ENCODE data around the gene WIPF2. TPM values are rescaled to one million over a fixed set of nuclear protein-coding genes. Genes with fewer than 3 reads are reported as not detected.

The WIPF2 gene
- total and polyA plus RNA-seq, 2 experiments from 2014 or later: 10.3 to 23.8 TPM

DNA sequence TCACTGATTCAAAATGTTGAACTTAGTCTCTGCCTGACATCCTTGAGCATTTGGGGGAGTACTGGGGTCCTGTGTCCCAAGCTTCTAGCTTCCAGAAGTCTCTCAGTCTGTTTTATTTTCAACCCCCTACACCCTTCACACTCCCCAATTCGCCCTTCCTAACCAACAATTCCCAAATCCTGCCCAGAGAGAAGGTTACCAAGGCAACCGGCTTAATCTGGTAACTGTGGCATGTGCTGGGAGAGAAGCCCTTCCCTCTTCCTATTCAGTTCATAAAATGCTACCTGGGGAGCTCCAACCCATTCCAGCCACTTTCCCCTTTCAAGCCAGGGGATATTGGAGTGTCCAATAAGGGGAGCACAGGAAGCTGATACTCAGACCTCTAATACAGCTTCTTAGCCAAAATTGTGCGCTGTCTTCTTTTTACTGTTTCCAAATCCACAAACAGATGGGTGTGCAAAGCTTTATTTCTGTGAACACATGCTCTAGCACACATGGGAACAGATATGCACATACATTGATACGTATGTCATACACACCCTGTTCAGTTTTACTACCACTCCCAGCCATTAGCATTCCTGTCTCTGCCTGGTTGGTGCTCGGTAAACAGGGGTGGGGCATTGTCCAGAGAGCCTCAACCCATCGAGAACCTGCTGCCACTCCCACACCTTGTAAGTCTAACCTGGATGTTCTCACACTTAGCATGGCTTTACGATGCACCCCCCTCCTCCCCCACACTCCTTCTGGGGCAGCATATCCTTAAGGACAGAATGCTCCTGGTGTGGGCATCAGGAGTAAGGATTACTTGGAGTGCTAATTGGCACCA is 43.0 kb upstream of the WIPF2 start:
- DNase-seq (ENCODE audit: low spot score): peak; percentile 78
- Histone ChIP-seq H3K4me1 (ENCODE audit: insufficient read depth) (peaks cover 16% of the 10 kb centered on the region), H3K4me2 (peak overlapping the region; percentile 97), H2AFZ (no peak overlapping the region), H3K4me3 (no peak overlapping the region), H3K36me3 (replicated peaks; ENCODE audit: insufficient read depth, low read depth) (no peaks in the 10 kb centered on the region), H3K27ac (peak overlapping the region; percentile 93), H4K20me1 (ENCODE audit: insufficient read depth, poor library complexity, severe bottlenecking) (no peaks in the 10 kb centered on the region), H3K9me2 (replicated peaks; ENCODE audit: insufficient read depth) (no peaks in the 10 kb centered on the region), H3K27me3 (no peaks in the 10 kb centered on the region), H3K79me2 (no peaks in the 10 kb centered on the region), H3K9me3 (ENCODE audit: low read depth) (no peaks in the 10 kb centered on the region)
- TF ChIP-seq, protein P1, sequence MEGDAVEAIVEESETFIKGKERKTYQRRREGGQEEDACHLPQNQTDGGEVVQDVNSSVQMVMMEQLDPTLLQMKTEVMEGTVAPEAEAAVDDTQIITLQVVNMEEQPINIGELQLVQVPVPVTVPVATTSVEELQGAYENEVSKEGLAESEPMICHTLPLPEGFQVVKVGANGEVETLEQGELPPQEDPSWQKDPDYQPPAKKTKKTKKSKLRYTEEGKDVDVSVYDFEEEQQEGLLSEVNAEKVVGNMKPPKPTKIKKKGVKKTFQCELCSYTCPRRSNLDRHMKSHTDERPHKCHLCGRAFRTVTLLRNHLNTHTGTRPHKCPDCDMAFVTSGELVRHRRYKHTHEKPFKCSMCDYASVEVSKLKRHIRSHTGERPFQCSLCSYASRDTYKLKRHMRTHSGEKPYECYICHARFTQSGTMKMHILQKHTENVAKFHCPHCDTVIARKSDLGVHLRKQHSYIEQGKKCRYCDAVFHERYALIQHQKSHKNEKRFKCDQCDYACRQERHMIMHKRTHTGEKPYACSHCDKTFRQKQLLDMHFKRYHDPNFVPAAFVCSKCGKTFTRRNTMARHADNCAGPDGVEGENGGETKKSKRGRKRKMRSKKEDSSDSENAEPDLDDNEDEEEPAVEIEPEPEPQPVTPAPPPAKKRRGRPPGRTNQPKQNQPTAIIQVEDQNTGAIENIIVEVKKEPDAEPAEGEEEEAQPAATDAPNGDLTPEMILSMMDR (IDR thresholded peaks at IDR 0.05; ENCODE audit: poor library complexity): no peak
- 69% methylated on average over 7 of the region's 7 CpGs for WGBS (ENCODE audit: low lambda C conversion rate, missing lambda C conversion rate)

DNA sequence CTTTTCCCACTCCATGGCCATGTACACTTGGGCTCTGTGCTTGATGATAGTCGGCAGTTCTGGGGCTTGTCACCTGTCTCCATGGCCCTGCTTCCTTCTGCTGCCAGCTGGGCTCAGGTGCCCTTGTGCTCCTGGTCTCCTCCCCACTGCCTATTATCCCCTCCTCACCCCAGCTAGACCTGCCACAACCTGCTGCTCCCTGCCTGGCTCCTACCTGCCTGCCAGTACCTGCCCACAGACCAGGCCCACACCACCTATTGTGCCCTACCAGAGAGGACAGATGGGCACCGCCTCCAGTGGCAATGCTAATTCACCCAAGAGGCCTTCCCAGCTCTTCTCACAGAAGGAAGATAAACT is 42.4 kb upstream of the WIPF2 start:
- Histone ChIP-seq H3K4me1 (ENCODE audit: insufficient read depth) (peaks cover 16% of the 10 kb centered on the region), H2AFZ (no peak overlapping the region), H3K27ac (peak overlapping the region; percentile 93), H3K4me3 (no peak overlapping the region), H3K4me2 (peak overlapping the region; percentile 97), H3K9me2 (replicated peaks; ENCODE audit: insufficient read depth) (no peaks in the 10 kb centered on the region), H3K79me2 (no peaks in the 10 kb centered on the region), H4K20me1 (ENCODE audit: insufficient read depth, poor library complexity, severe bottlenecking) (no peaks in the 10 kb centered on the region), H3K9me3 (ENCODE audit: low read depth) (no peaks in the 10 kb centered on the region), H3K27me3 (no peaks in the 10 kb centered on the region), H3K36me3 (replicated peaks; ENCODE audit: insufficient read depth, low read depth) (no peaks in the 10 kb centered on the region)
- WGBS (ENCODE audit: low lambda C conversion rate, missing lambda C conversion rate): 92% methylated on average over 2 of the region's 2 CpGs
- DNase-seq (ENCODE audit: low spot score): no peak
- TF ChIP-seq, protein P1 (IDR thresholded peaks at IDR 0.05; ENCODE audit: poor library complexity): no peak
- TF ChIP-seq EZH2 (IDR thresholded peaks at IDR 0.05; ENCODE audit: borderline replicate concordance) (no peak), EZH2phosphoT487 (IDR thresholded peaks at IDR 0.05; ENCODE audit: low read depth, severe bottlenecking, unreplicated experiment) (no peak)

DNA sequence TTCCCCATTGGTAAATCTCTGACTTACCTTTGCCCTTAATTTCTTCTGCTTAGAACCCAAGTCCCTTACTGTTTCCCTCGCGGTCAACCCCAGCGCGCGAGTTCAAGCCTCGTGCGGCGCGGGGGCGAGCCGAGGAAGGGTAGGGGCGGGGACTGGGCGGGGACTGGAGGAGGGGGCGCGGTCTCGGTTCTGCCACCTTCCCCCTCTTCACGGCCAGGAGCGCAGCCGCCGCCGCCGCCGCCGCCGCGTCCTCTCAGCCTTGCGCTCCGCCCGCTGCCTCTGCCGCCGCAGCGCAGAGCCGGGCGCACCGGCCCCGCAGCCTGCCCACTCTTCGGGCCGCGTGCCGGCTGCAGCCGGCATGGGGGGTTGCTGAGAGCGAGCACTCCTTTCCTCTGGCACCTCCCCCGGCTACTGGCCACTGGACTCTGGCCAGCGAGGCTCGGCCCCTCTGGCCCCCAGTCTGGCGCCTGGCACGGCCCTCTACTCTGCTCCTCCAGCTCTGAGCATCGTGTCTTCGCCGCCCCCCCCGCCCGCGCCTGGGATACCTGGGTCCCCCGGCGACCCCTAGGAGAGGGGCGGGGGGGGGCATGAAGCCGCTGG is 41.7 kb upstream of the WIPF2 start, which contains the start of gene RAPGEFL1:
Gene RAPGEFL1, plus strand, starts transcription at position 196 of the 600 bp plus-strand sequence. Its CDS starts 392 bp downstream, at position 588.
- peak within 1 kb of the TSS; percentile 73 for H3K4me3 ChIP-seq
- H4K20me1 ChIP-seq (ENCODE audit: insufficient read depth, poor library complexity, severe bottlenecking): no peaks in the 10 kb centered on the region
- peak within 1 kb of the TSS; percentile 43 for H2AFZ ChIP-seq
- WGBS (ENCODE audit: low lambda C conversion rate, missing lambda C conversion rate): 1% methylated on average over 39 of the region's 57 CpGs
- H3K36me3 ChIP-seq (replicated peaks; ENCODE audit: insufficient read depth, low read depth): no peaks in the 10 kb centered on the region
- no peaks in the 10 kb centered on the region for H3K9me3 ChIP-seq (ENCODE audit: low read depth)
- H3K27ac ChIP-seq: peak within 1 kb of the TSS; percentile 93
- H3K9me2 ChIP-seq (replicated peaks; ENCODE audit: insufficient read depth): no peaks in the 10 kb centered on the region
- DNase-seq (ENCODE audit: low spot score): peak; percentile 92
- no peaks in the 10 kb centered on the region for H3K79me2 ChIP-seq
- peaks cover 16% of the 10 kb centered on the region for H3K4me1 ChIP-seq (ENCODE audit: insufficient read depth)
- H3K27me3 ChIP-seq: no peaks in the 10 kb centered on the region
- H3K4me2 ChIP-seq: peak within 1 kb of the TSS; percentile 97
- TF ChIP-seq, protein P1 (IDR thresholded peaks at IDR 0.05; ENCODE audit: poor library complexity): no peak
- TF ChIP-seq EZH2phosphoT487 (IDR thresholded peaks at IDR 0.05; ENCODE audit: low read depth, severe bottlenecking, unreplicated experiment) (no peak), EZH2 (IDR thresholded peaks at IDR 0.05; ENCODE audit: borderline replicate concordance) (no peak)

Measured in hepatocyte (in vitro differentiated cells).